ENCODE results near the gene ACAD8.

The ACAD8 gene

DNA sequence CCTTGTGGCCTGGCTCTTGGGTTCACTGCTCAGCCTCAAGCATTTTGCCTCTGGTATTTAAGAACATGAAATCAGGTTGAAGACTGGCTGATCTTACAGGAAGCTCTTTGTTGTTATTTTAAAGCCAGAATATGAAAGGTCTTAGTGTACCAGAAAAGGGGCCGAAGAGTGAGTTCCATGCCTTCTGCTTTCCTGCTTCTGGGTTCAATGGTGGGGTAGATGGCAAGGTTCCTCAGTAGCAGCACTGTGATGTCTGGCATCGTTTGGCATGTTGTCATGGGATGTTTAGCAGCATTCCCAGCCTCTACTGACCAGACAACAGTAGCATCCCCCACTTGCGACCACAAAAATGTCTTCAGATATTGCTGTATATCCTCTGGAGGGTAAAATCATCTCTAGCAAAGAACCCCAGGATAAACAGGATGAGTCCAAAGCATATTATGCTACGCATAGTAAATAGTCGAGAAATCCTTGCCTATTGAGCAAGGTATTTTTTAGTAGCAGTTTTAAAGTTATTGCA, 26.5 kb upstream of the ACAD8 start:
- DNase-seq (ENCODE audit: insufficient read length) = no peak
- no peak for FAIRE-seq
- TF ChIP-seq TAF1 (IDR thresholded peaks at IDR 0.05; ENCODE audit: borderline replicate concordance, low read depth, low read length) (no peak), POLR2A (IDR thresholded peaks at IDR 0.05; ENCODE audit: low read depth, low read length) (no peak), POLR2AphosphoS5 (IDR thresholded peaks at IDR 0.05; ENCODE audit: low read depth, low read length) (no peak)

- TF ChIP-seq POLR2A (IDR thresholded peaks at IDR 0.05; ENCODE audit: low read depth, low read length) = no peak
- no peak for TF ChIP-seq TAF1 (IDR thresholded peaks at IDR 0.05; ENCODE audit: borderline replicate concordance, low read depth, low read length)
- TF ChIP-seq POLR2AphosphoS5 (IDR thresholded peaks at IDR 0.05; ENCODE audit: low read depth, low read length) = no peak
- DNase-seq (ENCODE audit: insufficient read length) = no peak
- peak; percentile 91 for FAIRE-seq
Observed at GRCh38 chr11:134228625-134229024, 24.7 kb upstream of the ACAD8 start.

GRCh38 chr11:134229126-134229790, 24.1 kb upstream of the ACAD8 start:
- DNase-seq (ENCODE audit: insufficient read length) (no peak), FAIRE-seq (no peak)
- TF ChIP-seq POLR2AphosphoS5 (IDR thresholded peaks at IDR 0.05; ENCODE audit: low read depth, low read length) (no peak), POLR2A (IDR thresholded peaks at IDR 0.05; ENCODE audit: low read depth, low read length) (no peak), TAF1 (IDR thresholded peaks at IDR 0.05; ENCODE audit: borderline replicate concordance, low read depth, low read length) (no peak)

DNA sequence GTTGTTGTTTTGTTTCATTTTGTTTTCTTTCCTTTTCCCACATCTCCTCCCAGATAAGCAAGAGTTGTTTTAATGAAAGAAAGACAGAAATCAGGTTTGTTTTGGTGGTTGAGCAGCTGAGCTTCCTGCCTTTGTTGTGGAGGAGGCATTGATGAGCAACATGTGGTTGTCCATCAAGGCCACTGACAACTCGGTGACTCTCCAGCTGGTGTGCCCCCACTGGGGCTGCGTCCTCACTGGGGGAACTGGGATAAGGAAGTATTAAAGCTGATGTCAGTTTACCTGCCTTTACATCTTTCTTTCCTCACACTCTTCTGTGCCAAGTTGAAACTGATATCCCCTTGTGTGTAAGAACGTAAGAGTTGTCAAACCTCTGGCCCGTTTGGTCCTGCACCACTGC, 23.0 kb upstream of the ACAD8 start:
- DNase-seq (ENCODE audit: insufficient read length) (no peak), FAIRE-seq (peak; percentile 69)
- TF ChIP-seq TAF1 (IDR thresholded peaks at IDR 0.05; ENCODE audit: borderline replicate concordance, low read depth, low read length) (no peak), POLR2A (IDR thresholded peaks at IDR 0.05; ENCODE audit: low read depth, low read length) (no peak), POLR2AphosphoS5 (IDR thresholded peaks at IDR 0.05; ENCODE audit: low read depth, low read length) (no peak)

DNA sequence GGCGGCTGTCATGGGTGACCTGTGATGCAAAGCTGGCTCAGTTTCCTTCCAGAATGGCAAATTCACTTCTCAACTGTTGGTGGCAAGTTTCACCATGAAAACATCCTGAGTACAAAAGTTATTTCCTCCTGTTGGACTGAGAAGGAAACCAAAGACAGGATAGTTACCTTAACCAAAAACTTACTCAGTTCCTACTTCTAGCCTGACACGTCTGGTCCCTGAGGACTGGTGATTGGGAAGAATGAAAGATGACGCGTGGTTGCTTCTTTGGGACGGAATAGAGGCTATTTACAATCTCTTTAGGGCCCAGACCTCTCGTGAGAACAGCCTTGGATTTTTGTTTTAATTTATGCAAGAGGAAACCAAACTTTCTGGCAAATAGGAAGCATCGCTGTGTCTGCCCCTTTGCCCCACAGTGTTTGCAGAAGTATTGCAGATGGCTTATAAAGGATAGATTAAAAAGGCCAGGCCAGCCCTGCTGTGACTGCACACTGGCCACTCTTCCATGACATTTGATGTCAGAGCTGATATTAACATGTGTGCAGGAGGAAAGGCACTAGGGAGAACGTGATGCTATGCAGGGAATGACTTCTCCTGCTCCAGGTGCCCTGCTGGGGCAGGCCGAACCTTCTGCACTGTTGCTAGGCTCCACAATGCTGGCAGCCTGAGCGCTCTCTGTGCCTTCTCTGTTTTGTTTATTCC, 21.3 kb upstream of the ACAD8 start:
- DNase-seq (ENCODE audit: insufficient read length) = no peak
- no peak for FAIRE-seq
- no peak for TF ChIP-seq TAF1 (IDR thresholded peaks at IDR 0.05; ENCODE audit: borderline replicate concordance, low read depth, low read length)
- TF ChIP-seq POLR2AphosphoS5 (IDR thresholded peaks at IDR 0.05; ENCODE audit: low read depth, low read length) = no peak
- no peak for TF ChIP-seq POLR2A (IDR thresholded peaks at IDR 0.05; ENCODE audit: low read depth, low read length)

GRCh38 chr11:134233729-134234179, 19.6 kb upstream of the ACAD8 start:
- FAIRE-seq = no peak
- TF ChIP-seq TAF1 (IDR thresholded peaks at IDR 0.05; ENCODE audit: borderline replicate concordance, low read depth, low read length) = no peak
- DNase-seq (ENCODE audit: insufficient read length) = no peak

DNA sequence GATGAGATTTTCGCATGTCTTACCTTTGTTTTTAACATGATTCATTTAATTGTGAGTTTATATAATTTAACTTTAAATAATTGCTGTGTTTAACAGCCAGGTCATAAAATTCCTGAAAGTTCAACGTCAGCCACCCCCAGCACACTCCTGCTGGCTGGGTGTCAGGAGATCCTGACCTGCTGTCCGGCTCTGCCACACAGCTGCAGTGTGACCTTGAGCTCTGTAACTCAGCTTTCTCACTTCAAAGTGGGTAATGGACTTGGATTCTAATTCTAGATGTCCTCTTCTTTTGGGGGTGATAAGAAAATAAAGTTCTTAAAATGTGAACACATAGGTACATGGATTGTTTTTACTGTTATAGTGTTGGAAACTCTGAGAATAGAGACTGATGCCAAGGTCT, 18.0 kb upstream of the ACAD8 start:
- no peak for TF ChIP-seq POLR2AphosphoS5 (IDR thresholded peaks at IDR 0.05; ENCODE audit: low read depth, low read length)
- TF ChIP-seq POLR2A (IDR thresholded peaks at IDR 0.05; ENCODE audit: low read depth, low read length) = no peak
- no peak for TF ChIP-seq TAF1 (IDR thresholded peaks at IDR 0.05; ENCODE audit: borderline replicate concordance, low read depth, low read length)
- DNase-seq (ENCODE audit: insufficient read length) = no peak
- no peak for FAIRE-seq

DNA sequence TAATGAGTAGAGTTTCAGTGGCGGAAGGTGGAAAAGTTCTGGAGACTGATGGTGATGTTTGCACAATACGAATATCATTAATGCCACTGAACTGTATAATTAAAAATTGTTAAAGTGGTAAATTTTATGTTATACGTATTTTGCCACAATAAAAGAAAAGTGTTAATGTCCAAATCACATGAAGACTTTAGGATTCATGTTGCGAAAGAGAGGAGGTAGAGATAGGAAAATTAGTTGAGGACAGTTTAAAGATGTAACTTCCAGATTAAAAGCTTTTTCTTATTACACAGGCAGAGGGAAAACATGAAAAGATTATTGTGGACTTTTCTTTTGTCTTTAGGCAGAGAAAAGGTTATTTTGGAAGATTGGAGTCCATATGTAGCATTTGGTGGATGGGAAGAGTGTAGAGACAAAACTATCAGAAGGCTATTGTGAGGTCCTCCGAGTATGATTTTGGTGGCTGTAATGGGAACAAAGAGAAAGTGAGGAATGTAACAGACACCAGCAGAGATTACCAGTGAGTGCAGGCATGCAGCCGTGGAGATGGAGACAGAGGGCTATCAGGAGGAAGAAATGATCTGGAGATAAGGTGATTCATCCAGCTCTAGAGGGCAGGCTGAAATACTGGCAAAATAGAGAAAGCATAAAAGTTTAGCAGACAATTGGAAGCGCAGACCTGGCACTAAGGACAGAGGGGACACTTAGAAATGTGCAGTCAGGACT, 16.4 kb upstream of the ACAD8 start:
- no peak for FAIRE-seq
- DNase-seq (ENCODE audit: insufficient read length) = no peak
- no peak for TF ChIP-seq POLR2A (IDR thresholded peaks at IDR 0.05; ENCODE audit: low read depth, low read length)
- TF ChIP-seq POLR2AphosphoS5 (IDR thresholded peaks at IDR 0.05; ENCODE audit: low read depth, low read length) = no peak
- TF ChIP-seq TAF1 (IDR thresholded peaks at IDR 0.05; ENCODE audit: borderline replicate concordance, low read depth, low read length) = no peak

DNA sequence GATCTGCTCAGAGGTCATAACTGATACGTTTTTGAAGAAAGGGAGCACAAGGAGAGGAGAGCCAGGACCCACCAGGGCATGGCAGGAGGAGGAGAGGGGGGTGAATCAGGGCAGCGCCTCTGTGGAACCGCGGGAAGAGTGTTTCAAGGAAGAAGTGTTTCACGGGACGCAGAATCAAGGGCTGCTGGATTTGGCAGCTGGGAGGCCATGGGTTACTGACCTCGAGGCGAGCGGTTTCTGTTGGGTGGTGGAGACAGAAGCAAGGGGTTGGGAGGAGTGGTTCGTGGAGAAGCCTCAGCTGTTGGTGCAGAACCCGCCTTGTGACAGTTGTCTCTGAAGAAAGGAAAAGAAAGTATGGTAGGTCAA, 15.8 kb upstream of the ACAD8 start:
- TF ChIP-seq POLR2A (IDR thresholded peaks at IDR 0.05; ENCODE audit: low read depth, low read length) = no peak
- no peak for TF ChIP-seq TAF1 (IDR thresholded peaks at IDR 0.05; ENCODE audit: borderline replicate concordance, low read depth, low read length)
- no peak for TF ChIP-seq POLR2AphosphoS5 (IDR thresholded peaks at IDR 0.05; ENCODE audit: low read depth, low read length)
- no peak for FAIRE-seq
- DNase-seq (ENCODE audit: insufficient read length) = no peak

DNA sequence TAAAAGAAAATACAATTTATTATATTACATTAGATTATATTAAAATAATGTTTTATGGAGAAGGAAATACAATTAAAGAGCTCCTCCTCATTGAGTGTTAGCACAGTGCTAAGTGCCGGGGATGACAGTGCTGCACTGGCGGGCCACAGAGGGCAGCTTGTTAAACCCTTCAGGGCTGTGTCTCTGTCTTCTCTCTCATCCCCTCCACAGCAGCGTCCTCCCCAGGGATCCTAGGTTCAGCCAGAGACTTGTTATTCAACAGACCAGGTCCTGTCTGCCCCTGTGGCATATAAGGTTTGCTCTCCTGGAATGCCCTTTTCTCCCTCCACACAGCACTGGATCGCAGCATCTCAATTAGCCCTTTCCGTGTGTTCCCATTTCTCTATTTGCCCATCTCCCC, 14.4 kb upstream of the ACAD8 start:
- no peak for TF ChIP-seq POLR2A (IDR thresholded peaks at IDR 0.05; ENCODE audit: low read depth, low read length)
- no peak for TF ChIP-seq POLR2AphosphoS5 (IDR thresholded peaks at IDR 0.05; ENCODE audit: low read depth, low read length)
- no peak for TF ChIP-seq TAF1 (IDR thresholded peaks at IDR 0.05; ENCODE audit: borderline replicate concordance, low read depth, low read length)
- DNase-seq (ENCODE audit: insufficient read length) = no peak
- FAIRE-seq = no peak

- FAIRE-seq (no peak), DNase-seq (ENCODE audit: insufficient read length) (no peak)
- TF ChIP-seq TAF1 (IDR thresholded peaks at IDR 0.05; ENCODE audit: borderline replicate concordance, low read depth, low read length) (no peak), POLR2A (IDR thresholded peaks at IDR 0.05; ENCODE audit: low read depth, low read length) (no peak), POLR2AphosphoS5 (IDR thresholded peaks at IDR 0.05; ENCODE audit: low read depth, low read length) (no peak)
Observed at GRCh38 chr11:134240592-134240991, 12.8 kb upstream of the ACAD8 start.
